ENCODE data around the gene PDPK1.

The PDPK1 gene

GRCh38 chr16:2537451-2538379 is at the start of gene PDPK1:
Gene PDPK1 (plus strand): TSS chr16:2538021. CDS start chr16:2538113, 92 bp downstream.
- DNase-seq (ENCODE audit: low read depth), result peak; percentile 88

GRCh38 chr16:2489581-2489980 is 48.2 kb upstream of the PDPK1 start:
- no peak for DNase-seq (ENCODE audit: low read depth)

- DNase-seq (ENCODE audit: low read depth), result no peak
Observed at GRCh38 chr16:2490190-2491105, 47.4 kb upstream of the PDPK1 start.

GRCh38 chr16:2492292-2492691 is 45.5 kb upstream of the PDPK1 start:
- no peak for DNase-seq (ENCODE audit: low read depth)

- no peak for DNase-seq (ENCODE audit: low read depth)
Observed at GRCh38 chr16:2493605-2494004, 44.2 kb upstream of the PDPK1 start.

- no peak for DNase-seq (ENCODE audit: low read depth)
Observed at GRCh38 chr16:2494616-2495015, 43.2 kb upstream of the PDPK1 start.

GRCh38 chr16:2495041-2495440 is 42.8 kb upstream of the PDPK1 start:
- DNase-seq (ENCODE audit: low read depth), result no peak

- no peak for DNase-seq (ENCODE audit: low read depth)
Observed at GRCh38 chr16:2496223-2497115, 41.4 kb upstream of the PDPK1 start.

- no peak for DNase-seq (ENCODE audit: low read depth)
Observed at GRCh38 chr16:2497116-2497630, 40.6 kb upstream of the PDPK1 start.

- no peak for DNase-seq (ENCODE audit: low read depth)
Observed at GRCh38 chr16:2497695-2498484, 39.9 kb upstream of the PDPK1 start.

- no peak for DNase-seq (ENCODE audit: low read depth)
Observed at GRCh38 chr16:2498531-2499253, 39.1 kb upstream of the PDPK1 start.

GRCh38 chr16:2499454-2499853 is 38.4 kb upstream of the PDPK1 start:
- no peak for DNase-seq (ENCODE audit: low read depth)

GRCh38 chr16:2499890-2500429 is 37.9 kb upstream of the PDPK1 start:
- no peak for DNase-seq (ENCODE audit: low read depth)

- no peak for DNase-seq (ENCODE audit: low read depth)
Observed at GRCh38 chr16:2500430-2500917, 37.3 kb upstream of the PDPK1 start.

GRCh38 chr16:2500918-2501750 is 36.7 kb upstream of the PDPK1 start:
- peak; percentile 73 for DNase-seq (ENCODE audit: low read depth)

- DNase-seq (ENCODE audit: low read depth), result no peak
Observed at GRCh38 chr16:2501946-2502895, 35.6 kb upstream of the PDPK1 start.

GRCh38 chr16:2505695-2506094 is 32.1 kb upstream of the PDPK1 start:
- DNase-seq (ENCODE audit: low read depth), result no peak

Data from stimulated activated CD8-positive, alpha-beta memory T cell treated with anti-CD3 and anti-CD28 coated beads, Interleukin-4, amount 100 ng/mL, for 24 hours (primary cell).